SK-N-SH (cell line): Measurements from ENCODE around the gene CDH23. TPM values are rescaled to one million over a fixed set of nuclear protein-coding genes. Genes with fewer than 3 reads are reported as not detected.

Experiments used
- CTCF ChIA-PET: fragments of 300-600, 350-600 bp; formaldehyde crosslinking; extraction: SDS; loops from one replicate; lab custom pipeline; 2021; lab: Yijun Ruan, JAX
- POLR2A ChIA-PET: fragments of 350-600 bp; sonication (Branson Sonifier 250); formaldehyde crosslinking; extraction: SDS; loops from one replicate; lab custom pipeline; 2020; ENCODE audit warnings: antibody characterized with exemption, inconsistent platforms; lab: Yijun Ruan, JAX
- DNase-seq: peaks from one replicate; pipeline ENCODE4 v3.0.0; 2012
- H2AFZ ChIP-seq: fragments of 200-600 bp; sonication (generic); 2 replicates; pipeline ENCODE4 v1.8.1; 2016; ENCODE audit warnings: antibody characterized with exemption, mild to moderate bottlenecking, low read depth
- H3F3A ChIP-seq: fragments of 200-600 bp; sonication (generic); replicated peaks from 2 replicates; pipeline ENCODE3; 2016; ENCODE audit warnings: antibody characterized with exemption, mild to moderate bottlenecking; ENCODE audit not compliant: insufficient read depth
- H3K27ac ChIP-seq, 2 experiments: fragments of 200-500 bp in 1 of 2; fragments of 200-600 bp in 1 of 2; sonication (Bioruptor generic) in 1 of 2; sonication (generic), shearing (Covaris generic) in 1 of 2; 2 replicates each; pipeline versions ENCODE4 v1.5.1 to v1.6.1; 2014 to 2016; ENCODE audit warnings: low read depth in 2 of 2, inconsistent platforms in 1 of 2, low read length in 1 of 2, mild to moderate bottlenecking in 1 of 2, mixed read lengths in 1 of 2
- H3K27me3 ChIP-seq: fragments of 200-600 bp; sonication (generic), shearing (Covaris generic); 2 replicates; pipeline ENCODE4 v1.6.1; 2016; ENCODE audit warnings: mixed run types; ENCODE audit not compliant: insufficient read depth
- H3K36me3 ChIP-seq, 2 experiments: fragments of 200-500 bp in 1 of 2; fragments of 200-600 bp in 1 of 2; sonication (Bioruptor generic) in 1 of 2; sonication (generic) in 1 of 2; replicated peaks in 1 of 2; 2 replicates each; pipeline versions ENCODE3 to v1.5.1; 2014 to 2016; ENCODE audit warnings: low read length in 1 of 2, mild to moderate bottlenecking in 1 of 2; ENCODE audit not compliant: insufficient read depth in 2 of 2, control insufficient read depth in 1 of 2
- H3K4me1 ChIP-seq, 2 experiments: fragments of 200-500 bp in 1 of 2; fragments of 200-600 bp in 1 of 2; sonication (Bioruptor generic) in 1 of 2; sonication (generic), shearing (Covaris generic) in 1 of 2; 2 replicates each; pipeline versions ENCODE4 v1.5.1 to v1.6.1; 2014 to 2016; ENCODE audit warnings: low read depth in 1 of 2, low read length in 1 of 2, mixed run types in 1 of 2; ENCODE audit not compliant: insufficient read depth in 2 of 2, control insufficient read depth in 1 of 2
- H3K4me2 ChIP-seq: fragments of 200-600 bp; sonication (generic), shearing (Covaris generic); 2 replicates; pipeline ENCODE4 v1.6.1; 2017; ENCODE audit warnings: mixed run types
- H3K4me3 ChIP-seq, 2 experiments: fragments of 200-500 bp in 1 of 2; fragments of 200-600 bp in 1 of 2; sonication (Bioruptor generic) in 1 of 2; sonication (generic), shearing (Covaris generic) in 1 of 2; 2 replicates each; pipeline versions ENCODE4 v1.5.1 to v1.8.1; 2014 to 2016; ENCODE audit warnings: low read depth in 2 of 2, inconsistent platforms in 1 of 2, low read length in 1 of 2, mild to moderate bottlenecking in 1 of 2, mixed read lengths in 1 of 2, moderate library complexity in 1 of 2
- H3K79me2 ChIP-seq: fragments of 200-600 bp; sonication (generic); 2 replicates; pipeline ENCODE4 v1.8.1; 2017; ENCODE audit warnings: mild to moderate bottlenecking; ENCODE audit not compliant: insufficient read depth
- H3K9ac ChIP-seq: fragments of 200-600 bp; sonication (generic); 2 replicates; pipeline ENCODE4 v1.6.1; 2017; ENCODE audit warnings: mixed run types
- H3K9me2 ChIP-seq: fragments of 200-600 bp; sonication (generic); 2 replicates; pipeline ENCODE4 v1.6.1; 2017; ENCODE audit warnings: mixed run types
- H3K9me3 ChIP-seq: fragments of 200-600 bp; sonication (generic); 2 replicates; pipeline ENCODE4 v1.6.1; 2017; ENCODE audit warnings: mixed run types, mild to moderate bottlenecking, moderate library complexity
- H4K20me1 ChIP-seq: fragments of 200-600 bp; sonication (generic); 2 replicates; pipeline ENCODE4 v1.6.1; 2017; ENCODE audit warnings: mild to moderate bottlenecking, mixed run types; ENCODE audit not compliant: insufficient read depth
- CTCF ChIP-seq: fragments of 200-600 bp; sonication (generic); IDR thresholded peaks from 2 replicates; pipeline ENCODE4 v1.6.1; 2017; ENCODE audit warnings: antibody characterized with exemption, mild to moderate bottlenecking, moderate library complexity
- ELF1 ChIP-seq: IDR thresholded peaks from 2 replicates; pipeline ENCODE4 v1.4.0; 2012
- EZH2phosphoT487 ChIP-seq: fragments of 200-600 bp; sonication (generic); IDR thresholded peaks from 2 replicates; pipeline ENCODE4 v1.6.1; 2017; ENCODE audit warnings: low read depth, mixed run types, mild to moderate bottlenecking, antibody characterized with exemption, moderate library complexity, borderline replicate concordance
- FOXJ3 ChIP-seq: sonication (generic); formaldehyde crosslinking; IDR thresholded peaks from 2 replicates; pipeline ENCODE4 v1.5.1; 2020; ENCODE audit warnings: mild to moderate bottlenecking, missing genetic modification reagents
- GABPA ChIP-seq: IDR thresholded peaks from 2 replicates; pipeline ENCODE4 v1.4.0; 2012; ENCODE audit warnings: low read depth, mild to moderate bottlenecking
- JUND ChIP-seq: IDR thresholded peaks from 2 replicates; pipeline ENCODE4 v1.4.0; 2012
- MAX ChIP-seq: IDR thresholded peaks from 2 replicates; pipeline ENCODE4 v1.4.0; 2012; ENCODE audit warnings: low read depth
- MEF2A ChIP-seq: IDR thresholded peaks from 2 replicates; pipeline ENCODE4 v1.4.0; 2012; ENCODE audit warnings: low read depth, borderline replicate concordance
- NFIC ChIP-seq: IDR thresholded peaks from 2 replicates; pipeline ENCODE4 v1.4.0; 2012; ENCODE audit warnings: borderline replicate concordance
- PBX3 ChIP-seq: IDR thresholded peaks from 2 replicates; pipeline ENCODE4; 2012
- POLR2AphosphoS5 ChIP-seq: IDR thresholded peaks from 2 replicates; pipeline ENCODE4 v1.6.1; 2012; ENCODE audit warnings: low read depth, low read length
- RAD21 ChIP-seq: IDR thresholded peaks from 2 replicates; pipeline ENCODE4 v1.6.1; 2012; ENCODE audit warnings: mild to moderate bottlenecking, low read length
- RFX5 ChIP-seq: IDR thresholded peaks from 2 replicates; pipeline ENCODE4 v1.6.1; 2012; ENCODE audit warnings: mild to moderate bottlenecking, improper control_type of control experiment, low read length
- TCF12 ChIP-seq: IDR thresholded peaks from 2 replicates; pipeline ENCODE4 v1.4.0; 2012
- USF1 ChIP-seq: IDR thresholded peaks from 2 replicates; pipeline ENCODE4 v1.4.0; 2012; ENCODE audit warnings: low read depth, borderline replicate concordance
- USF2 ChIP-seq: fragments of 150-350 bp; IDR thresholded peaks from 2 replicates; pipeline ENCODE4 v1.6.1; 2017; ENCODE audit warnings: antibody characterized with exemption, low read length, low read depth, borderline replicate concordance
- WGBS: methylation state at CpG from one replicate; pipeline ENCODE4 v1.1.6; 2017; ENCODE audit warnings: low lambda C conversion rate; 5-methylcytosine and 5-hydroxymethylcytosine counted together
- polyA plus RNA-seq, 3 experiments: library from polyadenylated mRNA; depleted of rRNA; stranded (reverse); fragments of >200 nt; gene quantifications; 2 replicates each; pipeline ENCODE4 v1.2.3, GENCODE V29; 2012

Gene CDH23
- polyA plus RNA-seq, 1 of the 3 experiments (the other 2 are of a cell fraction), result 0.03 TPM

- TF ChIP-seq MEF2A, result no peak
- TF ChIP-seq GABPA, result no peak
- no peak for TF ChIP-seq RFX5
- no peak for TF ChIP-seq POLR2AphosphoS5
- no peak for TF ChIP-seq CTCF
- no peak for TF ChIP-seq PBX3
These were observed 372.6 kb downstream of the CDH23 start (continued) for GRCh38 chr10:71769279-71769823.

- Histone ChIP-seq H2AFZ (no peak overlapping the region), H3K9me3 (no peaks in the 10 kb centered on the region), H3K27me3 (no peaks in the 10 kb centered on the region), H3K9ac (no peak overlapping the region), H4K20me1 (no peaks in the 10 kb centered on the region), H3K79me2 (no peaks in the 10 kb centered on the region), H3K4me1 (peaks cover 24 to 27% of the 10 kb centered on the region in 2 experiments; a peak in 3 of 4 replicates), H3K4me2 (no peak overlapping the region), H3K27ac (no peak overlapping the region), H3F3A (peaks cover 3% of the 10 kb centered on the region), H3K9me2 (no peaks in the 10 kb centered on the region), H3K4me3 (no peak overlapping the region), H3K36me3 (no peaks in the 10 kb centered on the region)
- ChIA-PET POLR2A (no interaction called here), CTCF (interaction anchor here (1.0 kb wide), 1 partner anchor 126 kb away, joined by 3 read pairs; no protein-coding TSS in a partner anchor)
- TF ChIP-seq JUND, result no peak
- TF ChIP-seq USF1, result no peak
- no peak for TF ChIP-seq EZH2phosphoT487
- TF ChIP-seq TCF12, result no peak
- TF ChIP-seq FOXJ3 (CRISPR knock-in tag), result no peak
- no peak for TF ChIP-seq MEF2A
- no peak for TF ChIP-seq MAX
- TF ChIP-seq PBX3, result no peak
- no peak for TF ChIP-seq GABPA
- TF ChIP-seq NFIC, result no peak
- TF ChIP-seq ELF1, result no peak
- no peak for TF ChIP-seq USF2
- no peak for TF ChIP-seq POLR2AphosphoS5
- TF ChIP-seq RAD21, result no peak
- DNase-seq, result no peak
- 100% methylated on average over 3 of the region's 3 CpGs for WGBS
These were observed 373.5 kb downstream of the CDH23 start for GRCh38 chr10:71770255-71770654.
